AG10803 (cell line): Measurements from ENCODE around the gene MYH16.
"Not testable (repeated sequence)": the region's sequence is repeated elsewhere in the genome, so short reads cannot be mapped to it uniquely, and the experiment has no call there.

Experiments used
- DNase-seq: peaks from one replicate; pipeline ENCODE4 v3.0.0; 2010; ENCODE audit warnings: low read depth
- H3K4me3 ChIP-seq: 2 replicates; pipeline ENCODE4 v1.5.1; 2011; ENCODE audit warnings: mild to moderate bottlenecking, low read length, control low read depth
- TF ChIP-seq, protein P1 (sequence below): conservative IDR thresholded peaks from 2 replicates; pipeline ENCODE4 v1.5.1; 2011; ENCODE audit warnings: mild to moderate bottlenecking, low read length, control low read depth, inconsistent platforms

The MYH16 gene

DNA sequence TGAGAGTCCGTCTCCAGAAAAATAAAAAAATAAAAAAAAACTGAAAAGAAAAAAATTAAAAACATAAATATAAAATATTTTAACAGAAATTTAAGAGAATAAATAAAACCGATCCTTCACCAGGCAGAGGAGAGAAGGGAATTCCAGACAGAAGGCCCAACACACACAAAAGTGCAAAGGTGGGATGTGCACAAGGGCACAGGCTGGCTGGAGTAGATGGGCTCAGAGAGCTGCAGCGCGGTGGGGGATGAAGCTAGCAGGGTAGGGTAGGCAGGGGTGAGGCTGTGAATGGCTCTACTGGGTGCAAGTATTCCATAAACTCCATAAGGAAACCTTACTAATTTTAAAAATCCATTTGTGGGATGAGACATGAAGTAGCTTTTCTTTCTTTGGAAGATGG is 37.4 kb downstream of the MYH16 start:
- no peak for DNase-seq
- H3K4me3 ChIP-seq: no peak overlapping the region
- TF ChIP-seq, protein P1, sequence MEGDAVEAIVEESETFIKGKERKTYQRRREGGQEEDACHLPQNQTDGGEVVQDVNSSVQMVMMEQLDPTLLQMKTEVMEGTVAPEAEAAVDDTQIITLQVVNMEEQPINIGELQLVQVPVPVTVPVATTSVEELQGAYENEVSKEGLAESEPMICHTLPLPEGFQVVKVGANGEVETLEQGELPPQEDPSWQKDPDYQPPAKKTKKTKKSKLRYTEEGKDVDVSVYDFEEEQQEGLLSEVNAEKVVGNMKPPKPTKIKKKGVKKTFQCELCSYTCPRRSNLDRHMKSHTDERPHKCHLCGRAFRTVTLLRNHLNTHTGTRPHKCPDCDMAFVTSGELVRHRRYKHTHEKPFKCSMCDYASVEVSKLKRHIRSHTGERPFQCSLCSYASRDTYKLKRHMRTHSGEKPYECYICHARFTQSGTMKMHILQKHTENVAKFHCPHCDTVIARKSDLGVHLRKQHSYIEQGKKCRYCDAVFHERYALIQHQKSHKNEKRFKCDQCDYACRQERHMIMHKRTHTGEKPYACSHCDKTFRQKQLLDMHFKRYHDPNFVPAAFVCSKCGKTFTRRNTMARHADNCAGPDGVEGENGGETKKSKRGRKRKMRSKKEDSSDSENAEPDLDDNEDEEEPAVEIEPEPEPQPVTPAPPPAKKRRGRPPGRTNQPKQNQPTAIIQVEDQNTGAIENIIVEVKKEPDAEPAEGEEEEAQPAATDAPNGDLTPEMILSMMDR: no peak

DNA sequence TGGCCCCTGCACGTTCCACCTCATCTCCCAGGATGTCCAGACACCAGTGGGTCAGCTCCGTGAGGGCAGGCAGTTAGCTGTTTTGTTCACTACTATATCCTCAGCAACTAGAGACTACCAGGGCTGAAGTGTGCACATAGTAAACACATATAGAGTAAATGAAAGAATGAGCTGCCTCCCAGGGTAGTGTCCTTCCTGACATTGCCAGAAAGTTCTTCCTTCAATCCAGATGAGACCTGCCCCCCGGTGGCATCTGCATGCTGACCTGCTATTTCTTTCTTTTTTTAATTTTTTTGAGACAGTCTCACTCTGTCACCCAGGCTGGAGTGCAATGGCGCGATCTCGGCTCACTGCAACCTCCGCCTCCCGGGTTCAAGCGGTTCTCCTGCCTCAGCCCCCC is 39.1 kb downstream of the MYH16 start:
- no peak for DNase-seq
- H3K4me3 ChIP-seq: no peak overlapping the region
- TF ChIP-seq, protein P1: no peak

DNA sequence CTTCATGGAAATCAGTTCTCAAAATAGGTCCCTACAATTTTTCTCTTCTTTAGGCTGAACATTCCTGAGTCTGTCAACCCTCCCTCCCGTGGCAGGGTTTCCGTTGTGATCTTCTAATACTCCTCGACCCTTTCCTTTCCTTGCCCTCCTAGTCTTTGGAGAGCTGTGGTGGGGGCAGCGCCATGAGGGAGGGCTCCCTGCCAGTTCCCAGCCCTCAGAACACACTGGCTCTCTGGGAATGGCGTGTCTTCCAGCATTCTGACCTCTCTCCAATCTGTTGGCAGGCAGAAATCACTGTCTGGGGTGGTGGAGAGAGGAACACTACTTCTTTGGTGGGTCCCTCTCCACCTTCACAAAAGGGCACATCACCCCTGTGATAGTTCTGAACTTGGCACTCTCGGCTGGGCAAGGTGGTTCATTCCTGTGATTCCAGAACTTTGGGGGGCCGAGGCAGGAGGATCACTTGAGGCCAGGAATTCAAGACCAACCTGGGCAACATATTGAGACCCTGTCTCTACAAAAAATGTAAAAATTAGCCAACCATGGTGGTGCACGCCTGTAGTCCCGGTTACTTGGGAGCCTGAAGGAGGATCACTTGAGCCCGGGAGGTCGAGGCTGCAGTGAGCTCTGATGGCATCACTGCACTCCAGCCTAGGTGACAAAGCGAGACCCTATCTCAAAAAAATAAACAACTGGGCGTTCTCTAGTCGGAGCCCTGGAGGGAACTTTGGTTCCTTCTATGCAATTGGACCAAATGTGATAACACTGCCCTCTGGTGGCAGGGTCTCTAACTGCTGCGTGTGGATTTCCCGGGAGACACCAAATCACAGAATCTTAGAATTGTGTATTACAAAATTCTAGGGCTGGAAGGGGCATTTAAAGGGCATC is 39.9 kb downstream of the MYH16 start:
- TF ChIP-seq, protein P1: peak; percentile 95
- H3K4me3 ChIP-seq: no peak overlapping the region
- peak; percentile 51 for DNase-seq

DNA sequence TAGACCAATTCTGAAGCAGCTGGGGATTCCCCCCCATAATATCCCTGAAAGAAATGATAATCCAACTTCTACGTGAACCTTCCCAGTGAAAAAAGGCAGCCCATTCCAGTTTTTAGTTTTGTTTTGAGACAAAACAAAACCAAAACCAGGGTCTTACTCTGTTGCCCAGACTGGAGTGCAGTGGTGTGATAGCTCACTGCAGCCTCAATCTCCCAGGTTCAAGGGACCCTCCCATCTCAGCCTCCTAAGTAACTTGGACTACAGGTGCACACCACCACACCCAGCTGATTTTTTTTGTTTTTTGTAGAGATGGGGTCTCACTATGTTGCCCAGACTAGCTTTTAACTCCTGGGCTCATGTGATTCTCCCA is 40.5 kb downstream of the MYH16 start:
- TF ChIP-seq, protein P1: no peak
- H3K4me3 ChIP-seq: no peak overlapping the region
- no peak for DNase-seq

DNA sequence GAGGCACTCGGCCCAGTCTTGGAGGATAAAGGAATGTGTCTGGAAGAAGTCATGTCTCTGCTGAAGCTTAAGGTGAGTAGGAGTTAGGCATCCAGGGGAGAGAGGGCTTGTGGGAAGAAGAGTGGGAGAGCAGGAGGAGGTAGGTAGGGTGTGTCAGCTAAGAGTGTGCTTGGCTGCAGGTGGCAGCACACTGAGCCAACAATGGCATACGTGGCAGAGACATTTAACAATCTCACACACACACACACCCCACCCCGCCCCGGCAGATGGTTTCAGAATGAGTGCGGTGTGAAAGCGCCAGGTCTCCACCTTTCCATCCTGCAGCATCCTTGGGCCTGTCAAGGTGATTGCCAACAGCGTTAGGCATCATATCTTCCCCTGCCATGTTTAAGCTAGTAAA is 41.9 kb downstream of the MYH16 start:
- DNase-seq: no peak
- no peak overlapping the region for H3K4me3 ChIP-seq
- TF ChIP-seq, protein P1: no peak

DNA sequence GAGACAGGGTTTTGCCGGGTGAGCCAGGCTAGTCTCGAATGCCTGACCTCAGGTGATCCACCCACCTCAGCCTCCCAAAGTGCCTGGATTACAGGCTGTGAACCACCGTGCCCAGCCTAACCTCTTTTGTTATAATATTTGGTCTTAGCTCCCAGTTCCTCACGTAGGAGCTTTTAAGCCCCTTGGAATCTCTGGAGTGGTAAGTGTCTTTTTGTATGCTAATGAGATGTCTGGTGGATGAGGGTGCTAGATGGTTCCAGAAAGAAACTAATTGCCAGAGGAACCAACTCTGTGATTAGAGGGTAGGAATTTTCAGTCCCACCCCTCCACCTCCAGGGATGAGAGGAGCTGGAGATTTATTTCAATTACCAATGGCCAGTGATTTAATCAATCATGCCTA is 47.7 kb downstream of the MYH16 start:
- no peak for DNase-seq
- TF ChIP-seq, protein P1: no peak
- H3K4me3 ChIP-seq: no peak overlapping the region

DNA sequence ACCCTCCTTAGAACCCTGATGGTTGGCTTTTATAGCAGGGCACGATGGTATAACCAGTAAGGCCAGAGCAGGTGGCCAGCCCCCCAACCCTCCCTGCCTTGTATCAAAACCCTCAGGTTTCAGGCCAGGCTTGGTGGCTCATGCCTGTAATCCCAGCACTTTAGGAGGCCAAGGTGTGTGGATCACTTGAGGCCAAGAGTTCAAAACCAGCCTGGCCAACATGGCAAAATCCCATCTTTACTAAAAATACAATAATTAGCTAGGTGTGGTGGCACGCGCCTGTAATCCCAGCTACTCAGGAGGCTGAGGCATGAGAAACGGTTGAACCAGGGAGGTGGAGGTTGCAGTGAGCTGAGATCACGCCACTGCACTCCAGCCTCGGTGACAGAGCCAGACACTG is 50.0 kb downstream of the MYH16 start:
- H3K4me3 ChIP-seq, DNase-seq: not testable (repeated sequence)
